Muscle layer of duodenum (tissue), 2 donors: ENCODE data around the gene TRMT5.

Experiments
- H3K27ac ChIP-seq: one replicate; pipeline ENCODE4 v1.7.0; 2013; ENCODE audit warnings: mild to moderate bottlenecking, low read length
- H3K27me3 ChIP-seq: one replicate; pipeline ENCODE4 v1.7.0; 2013; ENCODE audit warnings: low read depth, mild to moderate bottlenecking, control low read depth, low read length
- H3K36me3 ChIP-seq, 2 donors: one replicate each; pipeline ENCODE4 v1.7.0; 2013; ENCODE audit warnings: low read length in 2 of 2, control low read depth in 1 of 2, mild to moderate bottlenecking in 1 of 2; ENCODE audit not compliant: insufficient read depth in 2 of 2, control insufficient read depth in 1 of 2
- H3K4me1 ChIP-seq, 2 donors: one replicate each; pipeline ENCODE4 v1.7.0; 2013; ENCODE audit warnings: low read length in 2 of 2, mild to moderate bottlenecking in 2 of 2, control low read depth in 1 of 2, moderate library complexity in 1 of 2; ENCODE audit not compliant: insufficient read depth in 2 of 2, control insufficient read depth in 1 of 2
- H3K4me3 ChIP-seq, 2 donors: one replicate each; pipeline ENCODE4 v1.7.0; 2013; ENCODE audit warnings: low read length in 2 of 2, low read depth in 1 of 2, mild to moderate bottlenecking in 1 of 2
- H3K9me3 ChIP-seq, 2 donors: one replicate each; pipeline ENCODE4 v1.7.0; 2013; ENCODE audit warnings: low read length in 2 of 2, control low read depth in 1 of 2, mild to moderate bottlenecking in 1 of 2; ENCODE audit not compliant: control insufficient read depth in 1 of 2
- donor health status: healthy.

The TRMT5 gene

DNA sequence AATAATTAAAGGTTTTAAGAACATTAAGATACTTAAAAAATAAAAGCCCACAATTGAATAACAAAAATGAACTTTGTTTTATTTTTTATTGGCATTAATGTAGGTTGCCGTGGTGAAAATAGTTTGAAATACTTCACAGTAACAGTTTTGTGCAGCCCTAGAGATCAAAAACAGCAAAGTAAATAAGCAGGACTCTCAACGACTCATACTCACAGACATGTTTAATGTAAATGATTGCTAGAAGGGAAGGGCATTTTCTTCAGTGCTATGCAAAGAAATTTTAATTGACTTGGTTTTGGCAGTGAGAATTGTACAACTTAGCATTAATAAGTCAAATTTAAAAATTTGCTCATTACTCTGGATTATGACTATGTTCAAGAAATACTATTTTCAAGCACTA is 16.0 kb downstream of the TRMT5 start:
- Histone ChIP-seq H3K36me3 (no peaks in the 10 kb centered on the region), H3K4me3 (no peak overlapping the region), H3K27me3 (no peaks in the 10 kb centered on the region), H3K4me1 (peaks cover 0 to under 1% of the 10 kb centered on the region in 2 donors), H3K27ac (no peak overlapping the region), H3K9me3 (no peaks in the 10 kb centered on the region)

DNA sequence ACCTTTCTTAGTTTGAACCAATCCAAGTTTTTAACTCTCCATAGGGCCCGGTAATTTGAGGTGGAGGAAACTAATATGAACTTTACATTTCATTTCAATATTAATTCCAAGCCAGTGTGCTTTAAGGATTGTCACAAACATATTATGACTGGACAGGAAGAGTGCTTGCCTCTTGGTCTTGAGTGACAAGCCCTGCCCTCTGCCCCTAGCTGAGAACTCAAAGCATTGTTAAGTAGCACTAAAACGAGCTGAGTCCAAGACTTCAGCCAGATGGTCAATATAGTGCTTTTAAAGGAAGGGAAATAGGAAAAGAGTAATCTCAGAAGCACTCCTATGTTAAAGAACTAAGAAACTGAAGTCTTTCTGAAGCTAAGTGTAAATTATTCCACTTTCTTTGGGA is 17.1 kb downstream of the TRMT5 start:
- no peaks in the 10 kb centered on the region for H3K4me1 ChIP-seq
- no peaks in the 10 kb centered on the region for H3K27me3 ChIP-seq
- peaks cover 0 to 8% of the 10 kb centered on the region in 2 donors for H3K9me3 ChIP-seq
- H3K27ac ChIP-seq = no peak overlapping the region
- no peaks in the 10 kb centered on the region for H3K36me3 ChIP-seq
- H3K4me3 ChIP-seq = no peak overlapping the region

DNA sequence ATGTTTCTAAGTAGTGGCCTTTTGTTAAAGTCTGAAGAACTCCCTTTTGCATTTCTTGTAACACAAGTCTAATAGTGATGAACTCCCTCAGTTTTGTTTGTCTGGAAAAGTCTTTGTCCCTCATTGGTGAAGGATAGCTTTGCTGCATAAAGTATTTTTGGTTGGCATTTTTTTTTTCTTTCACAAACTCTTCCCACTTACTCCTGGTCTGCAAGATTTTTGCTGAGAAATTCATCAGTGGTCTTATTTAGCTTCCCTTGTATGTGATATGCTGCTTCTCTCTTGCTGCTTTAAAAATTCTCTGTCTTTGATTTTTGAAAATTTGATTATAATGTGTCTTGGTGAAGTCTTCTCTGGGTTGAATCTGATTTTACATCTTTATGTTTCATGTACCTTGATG is 22.7 kb downstream of the TRMT5 start:
- peaks cover 4 to 39% of the 10 kb centered on the region in 2 donors for H3K9me3 ChIP-seq
- peak overlapping the region in 1 of 2 donors; percentile 36 for H3K4me3 ChIP-seq
- H3K27ac ChIP-seq = no peak overlapping the region
- H3K36me3 ChIP-seq = peaks cover 0 to 4% of the 10 kb centered on the region in 2 donors
- H3K27me3 ChIP-seq = no peaks in the 10 kb centered on the region
- no peaks in the 10 kb centered on the region for H3K4me1 ChIP-seq

DNA sequence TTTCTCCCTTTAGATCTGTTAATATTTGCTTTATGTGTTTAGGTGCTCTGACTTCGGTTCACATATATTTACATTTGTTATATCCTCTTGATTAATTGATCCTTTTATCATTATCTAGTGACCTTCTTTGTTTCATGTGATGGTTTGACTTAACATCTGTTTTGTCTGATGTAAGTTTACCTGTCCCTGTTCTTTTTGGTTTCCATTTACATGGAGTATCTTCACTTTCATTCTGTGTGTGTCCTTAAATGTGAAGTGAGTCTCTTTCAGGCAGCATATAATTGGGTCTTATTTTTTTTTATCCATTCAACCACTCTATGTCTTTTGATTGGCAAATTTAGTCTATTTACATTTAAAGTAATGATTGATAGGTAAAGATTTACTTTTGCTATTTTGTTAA is 24.2 kb downstream of the TRMT5 start:
- Histone ChIP-seq H3K36me3 (peaks cover 0 to 4% of the 10 kb centered on the region in 2 donors), H3K9me3 (peaks cover 4 to 39% of the 10 kb centered on the region in 2 donors), H3K4me1 (no peaks in the 10 kb centered on the region), H3K27me3 (no peaks in the 10 kb centered on the region), H3K4me3 (no peak overlapping the region), H3K27ac (no peak overlapping the region)

DNA sequence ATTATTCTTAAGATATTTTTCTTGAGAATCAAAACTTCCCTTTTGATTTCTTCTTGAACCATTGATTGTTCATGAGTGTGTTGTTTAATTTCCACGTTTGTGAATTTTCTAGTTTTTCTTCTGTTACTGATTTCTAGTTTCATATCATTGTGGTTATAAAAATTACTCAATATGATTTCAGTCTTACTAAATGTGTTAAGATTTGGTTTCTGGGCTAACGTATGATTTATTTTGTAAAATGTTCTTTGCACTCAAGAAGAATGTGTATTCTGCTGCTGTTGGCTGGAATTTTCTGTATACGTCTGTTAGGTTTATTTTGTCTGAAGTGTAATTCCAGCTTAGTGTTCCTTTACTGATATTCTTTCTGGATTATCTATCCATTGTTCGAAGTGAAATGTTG is 24.7 kb downstream of the TRMT5 start:
- Histone ChIP-seq H3K4me1 (no peaks in the 10 kb centered on the region), H3K9me3 (peaks cover 4 to 39% of the 10 kb centered on the region in 2 donors), H3K36me3 (peaks cover 0 to 4% of the 10 kb centered on the region in 2 donors), H3K27ac (no peak overlapping the region), H3K27me3 (no peaks in the 10 kb centered on the region), H3K4me3 (no peak overlapping the region)

- H3K27me3 ChIP-seq = no peaks in the 10 kb centered on the region
- no peak overlapping the region for H3K27ac ChIP-seq
- peaks cover 0 to 14% of the 10 kb centered on the region in 2 donors for H3K9me3 ChIP-seq
- no peaks in the 10 kb centered on the region for H3K36me3 ChIP-seq
- H3K4me1 ChIP-seq = no peaks in the 10 kb centered on the region
- no peak overlapping the region for H3K4me3 ChIP-seq
These were observed 29.0 kb downstream of the TRMT5 start for GRCh38 chr14:60951776-60952435.

- Histone ChIP-seq H3K4me1 (no peaks in the 10 kb centered on the region), H3K4me3 (no peak overlapping the region), H3K9me3 (no peaks in the 10 kb centered on the region), H3K27me3 (no peaks in the 10 kb centered on the region), H3K27ac (no peak overlapping the region), H3K36me3 (no peaks in the 10 kb centered on the region)
These were observed 34.1 kb downstream of the TRMT5 start for GRCh38 chr14:60946773-60947172.

GRCh38 chr14:60945984-60946383 is 34.9 kb downstream of the TRMT5 start:
- no peak overlapping the region for H3K4me3 ChIP-seq
- H3K4me1 ChIP-seq = no peaks in the 10 kb centered on the region
- no peak overlapping the region for H3K27ac ChIP-seq

DNA sequence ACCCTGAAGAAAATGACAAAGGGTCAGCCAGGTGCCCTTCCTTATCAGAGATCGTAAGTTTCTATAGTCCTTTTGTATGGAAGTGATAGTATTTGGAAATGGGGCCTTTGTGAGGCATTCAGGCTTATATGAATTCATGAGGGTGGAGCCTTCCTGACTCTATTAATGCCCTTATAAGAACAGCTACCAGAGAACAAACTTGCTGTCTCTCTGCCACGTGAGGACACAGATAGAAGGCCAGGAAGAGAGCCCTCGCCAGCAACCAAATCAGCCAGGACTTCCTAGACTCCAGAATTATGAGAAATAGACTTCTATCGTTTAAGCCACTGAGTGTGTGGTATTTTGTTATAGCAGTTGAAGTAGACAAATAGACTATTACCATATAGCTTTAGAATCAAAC is 36.7 kb downstream of the TRMT5 start:
- no peak overlapping the region for H3K4me3 ChIP-seq
- H3K27me3 ChIP-seq = no peaks in the 10 kb centered on the region
- no peaks in the 10 kb centered on the region for H3K4me1 ChIP-seq
- H3K27ac ChIP-seq = no peak overlapping the region
- H3K36me3 ChIP-seq = no peaks in the 10 kb centered on the region
- no peaks in the 10 kb centered on the region for H3K9me3 ChIP-seq

More at GRCh38 chr14:60945984-60946383, 34.9 kb downstream of the TRMT5 start:
- H3K27me3 ChIP-seq = no peaks in the 10 kb centered on the region
- no peaks in the 10 kb centered on the region for H3K9me3 ChIP-seq
- no peaks in the 10 kb centered on the region for H3K36me3 ChIP-seq

- Histone ChIP-seq H3K36me3 (no peaks in the 10 kb centered on the region), H3K27ac (no peak overlapping the region), H3K4me1 (no peaks in the 10 kb centered on the region), H3K27me3 (no peaks in the 10 kb centered on the region), H3K9me3 (no peaks in the 10 kb centered on the region), H3K4me3 (no peak overlapping the region)
These were observed 37.2 kb downstream of the TRMT5 start for GRCh38 chr14:60943637-60944032.

GRCh38 chr14:60935319-60935718 is 45.6 kb downstream of the TRMT5 start:
- H3K4me1 ChIP-seq = no peaks in the 10 kb centered on the region
- no peak overlapping the region for H3K4me3 ChIP-seq
- no peaks in the 10 kb centered on the region for H3K36me3 ChIP-seq
- H3K27ac ChIP-seq = no peak overlapping the region
- no peaks in the 10 kb centered on the region for H3K9me3 ChIP-seq
- H3K27me3 ChIP-seq = no peaks in the 10 kb centered on the region
